ENCODE data around the gene AFAP1.

Gene AFAP1

DNA sequence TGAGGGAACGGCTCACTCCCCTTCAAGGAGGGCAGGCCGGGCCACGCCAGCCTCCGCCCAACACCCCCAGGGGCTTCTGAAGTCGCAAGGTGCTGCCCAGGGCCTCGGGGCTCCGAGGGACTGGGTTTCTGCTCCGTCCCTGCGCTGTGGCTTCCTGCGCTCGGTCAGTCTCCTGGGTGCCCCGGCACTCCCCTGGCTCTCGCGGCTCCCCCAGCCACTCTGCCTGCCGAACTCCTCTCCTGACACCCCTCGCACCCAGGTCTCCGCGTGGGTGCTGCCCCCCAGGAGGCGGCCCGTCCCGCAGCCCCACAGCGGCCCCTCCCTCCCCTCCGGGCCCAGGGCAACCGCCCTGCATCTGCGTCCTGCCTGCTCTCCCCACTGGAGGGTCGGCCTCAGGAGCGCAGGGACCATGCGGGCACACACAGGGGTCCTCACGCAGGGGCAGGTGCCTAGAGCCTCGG is 151.9 kb downstream of the AFAP1 start:
- no peak for DNase-seq (ENCODE audit: low read depth in 2 of 3, low spot score in 2 of 3)

DNA sequence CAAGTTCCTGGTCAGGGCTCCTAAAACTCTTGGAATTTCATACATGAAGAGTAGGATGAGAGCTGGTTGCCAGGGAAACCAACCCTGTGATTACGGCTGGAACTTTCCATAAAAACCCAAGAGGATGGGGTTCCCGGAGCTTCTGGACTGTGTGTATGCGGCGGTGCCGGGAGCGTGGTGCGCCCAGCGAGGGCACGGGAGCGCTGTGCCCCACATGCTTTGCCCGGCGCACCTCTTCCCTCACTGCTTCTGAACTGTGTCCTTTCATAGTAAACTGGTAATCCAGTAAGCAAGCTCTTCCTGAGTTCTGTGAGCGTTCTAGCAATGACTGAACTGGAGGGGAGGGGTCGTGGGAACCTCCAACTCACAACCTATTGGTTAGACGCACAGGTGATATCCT is 152.6 kb downstream of the AFAP1 start:
- no peak for DNase-seq (ENCODE audit: low read depth in 2 of 3, low spot score in 2 of 3)

DNA sequence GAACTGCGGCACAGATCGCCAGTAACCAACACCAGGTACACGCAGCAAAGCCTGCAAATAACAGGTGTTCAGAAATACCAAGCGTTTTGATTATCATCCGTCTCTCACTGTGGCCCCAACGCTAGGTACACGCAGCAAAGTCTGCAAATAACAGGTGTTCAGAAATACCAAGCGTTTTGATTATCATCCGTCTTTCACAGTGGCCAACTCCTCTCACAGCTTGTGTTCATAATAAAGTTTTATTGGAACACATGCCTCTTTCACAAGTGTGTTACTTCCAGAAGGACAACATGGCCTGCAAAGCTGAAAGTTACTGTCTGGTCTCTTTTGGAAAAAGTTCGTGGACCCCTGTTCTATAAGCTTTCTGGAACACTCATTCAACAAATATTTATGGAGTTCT is 153.1 kb downstream of the AFAP1 start:
- no peak for DNase-seq (ENCODE audit: low read depth in 2 of 3, low spot score in 2 of 3)

DNA sequence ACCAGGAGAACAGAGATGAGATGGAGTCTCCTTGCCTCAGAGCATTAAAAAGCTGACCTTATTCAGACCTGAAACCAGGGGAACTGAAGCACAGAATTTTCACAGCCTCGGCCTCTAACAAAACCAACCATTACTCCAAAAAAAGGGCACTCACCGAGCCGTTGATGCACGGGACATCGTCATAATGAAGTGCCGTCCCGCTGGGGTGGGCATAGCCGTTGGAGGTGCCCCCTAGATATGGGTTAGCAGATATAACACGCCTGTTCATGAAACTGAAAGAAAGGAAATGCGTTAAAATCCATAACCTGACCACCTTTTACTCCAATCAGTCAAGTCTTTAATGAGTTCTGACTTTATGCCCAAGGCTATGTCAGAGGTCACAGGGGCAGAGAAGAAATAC is 153.6 kb downstream of the AFAP1 start:
- no peak for DNase-seq (ENCODE audit: low read depth in 2 of 3, low spot score in 2 of 3)

DNA sequence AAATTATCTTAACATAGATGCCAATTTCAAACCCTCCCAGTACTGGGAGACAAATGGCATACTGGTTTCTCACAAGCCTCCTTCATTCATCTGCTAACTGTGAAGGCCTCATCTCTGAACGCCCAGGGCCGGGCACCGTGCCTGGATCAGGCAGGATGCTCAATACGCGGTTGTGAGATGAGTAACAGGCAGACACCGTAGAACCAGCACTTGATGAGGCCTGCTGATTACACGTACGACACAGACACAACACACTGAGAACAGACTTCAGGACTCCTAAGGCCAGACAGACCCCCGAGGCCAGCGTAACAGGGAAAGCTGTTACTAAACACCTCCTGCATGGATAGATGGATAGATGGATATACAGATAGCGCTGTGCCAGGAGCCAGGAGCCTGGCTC is 154.6 kb downstream of the AFAP1 start:
- no peak for DNase-seq (ENCODE audit: low read depth in 2 of 3, low spot score in 2 of 3)

DNA sequence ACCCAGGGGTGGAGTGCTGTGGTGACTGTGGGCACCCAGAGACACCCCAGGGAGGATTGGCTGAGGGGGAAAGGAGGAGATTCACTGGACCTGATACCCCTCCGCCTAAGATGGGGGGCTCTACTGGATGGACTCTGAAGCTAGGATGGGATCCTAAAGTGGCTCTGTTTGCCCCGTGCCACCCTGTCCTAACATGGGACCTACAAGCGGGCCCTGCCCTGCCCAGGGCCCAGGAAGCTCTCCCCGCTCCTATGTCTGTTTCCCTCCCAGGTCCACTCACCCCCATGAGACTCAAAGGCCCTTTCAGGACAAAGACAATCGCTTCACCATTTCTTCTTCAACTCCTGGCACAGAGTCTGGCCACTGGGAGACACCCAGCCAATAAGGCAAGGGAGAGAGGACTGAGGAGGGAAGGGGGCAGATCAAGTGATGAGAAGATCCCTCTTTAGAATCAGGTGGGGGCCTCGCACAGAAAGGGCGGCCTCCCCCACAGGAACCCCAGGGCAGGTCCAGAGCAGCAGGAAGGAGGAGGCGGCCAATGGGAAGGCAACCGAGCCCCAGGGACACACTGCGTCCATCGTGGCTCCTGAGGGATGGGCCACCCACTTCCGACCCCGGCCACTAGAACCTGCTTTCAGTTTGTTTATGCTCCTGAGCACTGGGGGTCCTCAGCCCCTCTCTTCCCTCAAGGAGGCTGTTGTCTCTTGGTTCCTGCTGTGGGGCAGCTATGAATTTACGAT is 155.4 kb downstream of the AFAP1 start:
- no peak for DNase-seq (ENCODE audit: low read depth in 2 of 3, low spot score in 2 of 3)

DNA sequence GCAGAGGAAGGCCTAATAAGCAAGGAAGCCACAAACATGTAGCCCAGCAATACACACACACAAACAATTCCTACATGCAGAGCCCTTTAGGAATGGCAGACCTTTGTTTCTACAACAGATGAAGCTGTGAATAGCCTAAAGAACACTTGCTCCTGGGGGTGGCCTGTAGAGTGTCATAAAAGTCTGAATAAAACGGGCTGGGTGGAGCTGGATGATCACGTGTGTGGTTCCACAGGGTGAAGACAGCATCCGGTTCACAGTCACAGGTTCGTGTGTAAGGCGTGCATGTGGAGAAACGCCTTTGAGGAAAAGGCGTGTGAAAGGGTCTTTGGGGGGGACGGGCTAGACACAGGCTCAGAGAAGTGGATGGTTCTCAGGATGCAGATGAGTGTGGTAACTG is 156.1 kb downstream of the AFAP1 start:
- DNase-seq (ENCODE audit: low read depth in 2 of 3, low spot score in 2 of 3) = no peak

DNA sequence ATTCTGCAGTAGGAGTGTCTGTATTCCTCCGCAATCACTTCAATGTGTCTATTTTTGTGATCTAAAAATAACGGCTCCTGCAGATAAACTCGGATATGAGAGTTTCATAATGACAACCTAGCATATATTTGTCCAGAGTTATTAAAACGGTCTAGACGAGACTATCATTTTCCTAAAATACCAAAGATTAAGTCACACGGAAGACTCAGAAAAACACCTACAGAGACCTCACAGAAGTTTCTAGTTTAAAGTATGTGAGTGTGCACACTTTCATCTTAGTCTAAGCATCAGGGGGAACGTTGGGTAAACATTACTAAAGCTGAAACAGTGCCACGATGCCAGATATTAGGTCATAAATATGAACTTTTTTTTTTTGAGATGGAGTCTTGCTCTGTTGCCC is 156.9 kb downstream of the AFAP1 start:
- DNase-seq (ENCODE audit: low read depth in 2 of 3, low spot score in 2 of 3) = no peak

DNA sequence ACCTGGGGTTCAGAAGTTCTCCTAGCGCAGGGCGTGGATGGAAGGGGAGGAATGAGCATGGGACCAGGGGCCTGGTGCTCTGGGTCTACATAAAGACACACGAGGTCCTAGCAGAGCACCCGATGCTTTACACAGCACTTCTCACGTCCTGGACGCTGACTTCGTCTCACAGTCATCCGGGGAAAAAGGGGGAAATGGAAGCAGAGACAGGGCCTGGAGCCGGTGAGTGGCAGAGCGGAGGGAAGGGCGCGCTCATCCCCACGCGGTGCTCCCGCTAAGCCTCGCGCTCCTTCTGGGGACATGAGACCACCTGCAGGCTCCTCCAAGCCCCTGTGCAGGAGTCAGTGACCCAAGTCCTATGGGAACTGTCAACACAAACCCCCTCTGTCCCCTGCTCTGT is 157.7 kb downstream of the AFAP1 start:
- no peak for DNase-seq (ENCODE audit: low read depth in 2 of 3, low spot score in 2 of 3)

DNA sequence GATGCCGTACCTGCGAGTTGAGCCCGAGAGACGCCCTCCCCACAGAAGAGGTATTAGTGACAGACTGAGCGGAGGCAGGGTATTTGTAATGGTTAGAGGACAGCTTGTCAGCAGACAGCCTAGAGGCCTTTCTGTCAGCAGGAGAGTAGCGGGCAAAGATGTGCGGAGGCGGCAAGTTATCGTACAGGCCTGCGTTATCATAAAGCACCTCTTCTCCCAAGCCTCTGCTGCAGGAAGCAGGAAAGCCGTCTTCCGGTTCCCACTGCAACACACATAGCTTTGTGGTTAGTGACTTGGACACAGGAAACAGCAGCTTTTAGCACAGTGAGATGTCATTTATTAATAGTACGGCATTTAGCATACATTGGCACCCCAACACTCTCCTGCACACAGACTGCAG is 158.3 kb downstream of the AFAP1 start:
- no peak for DNase-seq (ENCODE audit: low read depth in 2 of 3, low spot score in 2 of 3)

DNA sequence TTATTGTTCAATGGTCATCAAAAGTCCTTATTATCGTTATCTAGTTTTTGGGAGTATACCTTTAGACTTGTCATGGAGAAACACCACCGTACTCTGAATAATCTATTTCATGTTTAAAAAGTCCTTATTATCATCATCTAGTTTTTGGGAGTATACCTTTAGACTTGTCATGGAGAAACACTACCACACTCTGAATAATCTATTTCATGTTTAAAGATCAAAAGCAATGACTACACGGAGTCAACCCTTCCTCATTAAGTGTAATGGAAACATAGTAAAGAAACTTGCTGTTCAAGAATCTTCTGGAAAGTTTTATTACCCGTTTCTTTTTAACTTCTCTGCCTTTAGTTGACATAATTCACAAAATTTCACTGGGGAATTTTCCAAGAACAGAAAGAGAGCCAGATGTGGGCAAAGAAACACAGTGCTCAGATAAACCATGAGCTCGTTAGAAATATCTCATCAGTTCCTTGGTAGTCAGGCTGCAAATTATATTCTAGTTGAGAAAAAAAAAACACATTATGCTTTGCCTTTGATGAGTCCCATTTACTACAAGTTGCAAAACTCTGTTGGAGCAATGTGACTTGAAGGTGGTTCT is 158.8 kb downstream of the AFAP1 start:
- DNase-seq (ENCODE audit: low read depth in 2 of 3, low spot score in 2 of 3) = no peak

DNA sequence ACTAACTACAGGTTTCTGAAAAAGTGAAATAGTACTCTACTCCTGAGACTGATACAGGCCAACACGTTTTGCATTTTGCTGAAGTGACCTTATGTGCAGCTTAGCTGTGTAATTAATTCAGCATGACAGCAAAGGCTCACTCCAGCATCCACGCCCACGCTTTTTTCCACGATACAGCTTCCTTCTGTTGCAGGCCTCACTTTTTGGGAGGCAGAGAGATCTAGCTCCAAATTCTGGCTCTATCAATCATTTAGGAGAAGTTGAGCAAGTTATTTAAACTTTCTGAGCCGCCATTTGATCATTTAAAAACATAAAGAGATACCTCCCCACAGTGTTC is 160.3 kb downstream of the AFAP1 start:
- DNase-seq (ENCODE audit: low read depth in 2 of 3, low spot score in 2 of 3) = no peak

DNA sequence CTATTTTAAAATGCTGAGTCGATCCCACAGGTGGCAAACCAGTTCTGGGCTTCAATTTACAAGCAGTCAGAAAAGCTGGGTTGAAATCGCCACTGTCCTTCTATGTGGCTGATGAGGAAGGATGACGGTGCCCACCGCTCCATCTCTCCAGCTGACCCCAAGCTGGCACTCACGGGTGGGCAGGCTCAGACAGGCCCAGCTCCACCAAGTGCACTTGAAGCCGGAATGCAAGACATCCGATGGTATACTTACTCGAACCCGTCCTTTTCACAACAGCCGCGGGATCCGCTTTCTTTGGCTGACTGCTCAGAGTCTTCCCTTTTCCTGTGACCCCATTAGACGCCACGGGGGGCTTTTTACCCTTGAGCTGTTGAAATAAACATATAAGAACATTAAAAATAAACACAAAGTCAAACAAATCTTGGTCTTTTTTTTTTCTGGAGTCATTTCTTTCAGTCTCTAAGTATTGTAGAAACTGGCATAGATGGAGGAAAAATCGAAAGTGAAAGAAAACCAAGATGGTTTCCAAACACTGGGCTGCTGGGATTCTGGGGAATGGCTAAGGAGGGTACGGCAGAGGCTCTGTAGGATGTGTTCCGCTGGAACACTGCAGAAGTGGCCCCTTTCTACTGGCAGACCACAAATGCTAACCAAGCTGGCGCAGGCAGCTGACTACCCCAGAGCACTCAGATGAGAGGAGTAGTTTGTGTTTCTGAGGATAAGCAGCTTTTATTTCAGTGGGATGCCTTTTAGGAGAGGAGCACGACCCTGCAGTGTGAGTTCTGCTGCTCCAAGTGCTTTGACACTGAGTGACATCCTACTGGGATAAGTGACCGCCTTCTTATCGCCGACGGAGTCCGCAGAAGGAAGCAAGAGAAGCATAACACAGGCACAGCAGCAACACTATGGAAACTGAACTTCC is 160.9 kb downstream of the AFAP1 start:
- DNase-seq (ENCODE audit: low read depth in 2 of 3, low spot score in 2 of 3) = no peak

DNA sequence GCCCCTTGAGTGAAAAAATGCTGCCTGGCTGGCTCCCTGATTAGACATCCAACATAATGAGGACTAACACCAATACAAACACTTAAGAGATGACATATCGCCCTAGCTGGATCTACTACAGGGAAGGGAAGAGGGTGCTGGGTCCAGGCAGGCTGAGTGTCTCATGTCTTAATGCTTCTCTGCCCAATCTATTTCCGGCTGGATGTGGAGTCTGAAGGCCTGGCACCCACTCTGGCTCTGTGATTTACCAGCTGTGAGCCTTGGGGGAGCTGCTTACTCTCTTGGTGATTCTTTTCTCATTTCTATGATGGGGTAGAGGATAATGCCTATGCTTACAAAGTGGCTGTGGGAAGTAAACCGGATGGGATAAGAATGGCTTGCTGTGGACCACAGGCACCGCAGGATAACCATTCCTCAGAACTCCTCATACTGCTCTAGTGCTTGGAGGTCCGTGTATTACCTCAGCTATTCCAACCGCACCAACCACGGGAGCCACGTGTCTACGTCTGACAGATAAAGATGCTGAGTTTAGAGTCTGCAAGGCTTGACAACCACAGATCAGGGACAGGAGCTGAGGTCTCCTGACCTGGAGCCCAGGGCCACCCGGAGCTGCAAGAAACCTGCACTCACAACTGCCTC is 161.7 kb downstream of the AFAP1 start:
- DNase-seq (ENCODE audit: low read depth in 2 of 3, low spot score in 2 of 3) = no peak

DNA sequence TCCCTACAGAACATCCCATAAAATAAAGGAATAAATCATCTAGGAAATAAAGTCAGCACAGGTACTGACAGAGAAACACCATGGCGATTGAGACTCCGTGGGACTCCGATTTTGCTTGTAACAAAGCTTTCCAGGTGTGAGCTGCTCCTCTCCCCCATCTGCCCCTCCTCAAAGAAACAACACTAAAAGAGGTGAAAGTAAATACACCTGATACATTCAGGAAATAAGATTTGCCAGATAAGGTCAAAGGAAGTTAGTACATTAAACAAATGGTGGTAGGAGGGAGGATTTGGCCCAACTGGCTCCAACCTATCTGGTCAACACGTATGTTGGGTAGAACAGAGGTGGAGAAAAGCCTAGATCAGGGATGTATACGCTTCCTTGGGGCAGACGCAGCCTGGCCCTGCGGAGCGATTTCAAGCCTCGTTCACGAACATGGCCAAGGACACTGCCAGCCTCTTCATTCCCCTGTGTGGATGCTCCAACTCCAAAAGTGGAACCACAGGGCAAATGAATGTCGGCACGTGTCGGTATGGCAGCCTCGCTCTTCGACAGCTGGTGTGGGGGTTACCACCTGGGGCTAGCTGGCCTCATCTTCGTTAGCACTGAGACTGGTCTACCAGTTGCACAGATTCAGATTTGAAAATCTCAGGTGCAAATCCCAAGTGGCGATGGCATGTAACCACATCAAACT is 162.5 kb downstream of the AFAP1 start:
- no peak for DNase-seq (ENCODE audit: low read depth in 2 of 3, low spot score in 2 of 3)

DNA sequence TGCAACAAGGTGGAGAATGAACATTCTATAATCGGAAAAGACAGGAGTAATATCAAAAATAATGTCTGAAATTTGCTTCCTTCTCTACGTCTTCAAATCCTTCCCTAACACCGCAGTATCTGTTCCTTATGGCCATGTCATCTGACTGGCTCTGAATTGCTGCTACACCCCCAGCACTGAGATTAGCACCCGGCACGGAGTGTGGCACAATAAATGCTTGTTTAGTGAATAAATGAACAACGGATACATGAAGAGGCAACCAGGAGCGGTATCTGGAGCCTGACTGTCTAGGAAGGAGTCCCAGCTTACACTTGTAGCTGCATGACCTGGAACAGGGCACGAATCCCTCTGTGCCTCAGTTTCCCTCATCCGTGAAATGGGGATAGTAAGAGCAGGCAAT is 164.3 kb downstream of the AFAP1 start:
- DNase-seq (ENCODE audit: low read depth in 2 of 3, low spot score in 2 of 3) = no peak

DNA sequence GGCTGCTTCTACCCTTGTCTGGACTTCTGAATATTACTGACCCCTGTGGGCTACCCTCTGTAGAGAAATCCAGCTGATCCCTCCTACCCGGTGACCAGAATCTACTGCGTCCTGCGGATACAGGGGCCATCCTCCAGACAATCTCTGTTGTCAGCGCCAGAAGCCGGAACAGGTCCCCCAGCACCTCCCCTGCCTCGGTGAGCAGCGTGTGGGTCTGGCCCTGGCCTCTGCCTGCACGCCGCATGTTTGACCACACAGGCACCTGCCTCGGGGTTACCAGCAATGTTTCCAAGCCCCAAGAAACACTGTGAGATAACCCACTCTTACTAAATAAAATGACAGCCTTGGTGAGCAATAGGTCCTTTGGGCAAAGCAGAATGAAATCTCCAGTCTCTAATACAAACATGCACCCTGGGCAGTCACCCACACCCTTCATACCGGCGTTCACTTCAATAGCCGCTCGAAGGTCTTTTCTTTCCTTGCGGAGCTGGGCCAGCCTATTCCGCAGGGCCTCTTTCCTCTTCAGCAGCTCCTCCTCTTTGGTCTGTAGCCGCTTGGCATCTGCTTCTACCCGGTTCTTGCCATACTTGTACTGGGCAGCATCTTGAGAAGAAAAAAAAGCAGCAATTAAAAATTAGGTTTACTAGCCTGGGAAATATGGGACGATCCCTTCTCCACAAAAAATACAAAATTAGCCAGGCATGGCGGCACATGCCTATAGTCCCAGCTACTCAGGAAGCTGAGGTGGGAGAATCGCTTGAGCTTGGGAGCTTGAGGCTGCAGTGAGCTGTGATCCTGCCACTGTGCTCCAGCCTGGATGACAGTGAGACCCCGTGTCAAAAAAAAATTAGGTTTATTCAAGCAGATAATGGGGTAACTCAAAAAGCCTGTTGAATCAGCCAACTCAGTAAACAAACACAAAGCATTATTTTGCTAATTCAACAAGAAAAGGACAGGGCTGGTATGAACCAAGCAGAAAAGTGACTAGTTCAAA is 165.1 kb downstream of the AFAP1 start:
- no peak for DNase-seq (ENCODE audit: low read depth in 2 of 3, low spot score in 2 of 3)

DNA sequence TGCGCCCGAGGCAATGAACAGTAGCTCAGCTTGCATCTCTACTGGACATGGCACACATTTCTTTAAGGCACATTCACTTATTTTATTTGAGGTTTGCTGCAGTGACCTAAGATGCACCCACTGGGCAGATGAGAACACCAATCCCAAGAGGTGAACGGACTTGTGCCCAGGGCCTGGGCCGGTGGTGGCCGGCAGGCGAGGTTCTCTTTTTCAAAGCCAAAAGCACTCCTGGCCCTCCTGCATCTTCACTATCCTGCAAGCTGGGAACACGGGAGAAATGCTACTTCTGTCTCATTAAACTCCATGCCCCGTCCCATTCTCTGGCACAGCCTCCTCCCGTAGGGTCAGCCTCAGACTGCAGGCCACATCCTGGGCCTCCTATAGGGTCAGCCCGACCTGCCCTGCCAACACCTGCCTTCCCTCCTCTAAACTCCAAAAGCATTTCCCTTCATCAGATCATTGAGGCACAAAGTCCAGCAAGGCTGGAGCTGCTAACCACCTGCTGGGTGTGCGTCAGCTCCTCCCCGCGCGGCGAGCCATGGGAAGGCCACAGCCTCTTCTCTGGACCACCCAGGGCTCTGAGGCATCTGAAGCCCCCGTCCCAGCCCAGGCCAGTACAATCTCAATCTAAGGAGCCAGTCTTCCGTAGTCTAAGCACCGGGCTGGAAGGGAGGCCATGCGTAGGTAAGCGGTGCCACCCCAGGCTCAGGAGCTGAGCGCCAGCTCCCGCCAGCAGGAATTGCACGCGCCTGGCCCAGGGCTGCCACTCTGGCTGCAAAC is 166.1 kb downstream of the AFAP1 start:
- DNase-seq (ENCODE audit: low read depth in 2 of 3, low spot score in 2 of 3) = no peak

Data from activated CD8-positive, alpha-beta memory T cell treated with anti-CD3 and anti-CD28 coated beads for 48 hours (primary cell).